Right renal cortex interstitium (tissue), 3 donors: ENCODE data around the gene SPTBN1. TPM values are rescaled to one million over a fixed set of nuclear protein-coding genes. Genes with fewer than 3 reads are reported as not detected.
A peak's percentile ranks its signal among the peaks of the same experiment; 100 is the strongest.
"Not testable (repeated sequence)": the region's sequence is repeated elsewhere in the genome, so short reads cannot be mapped to it uniquely, and the experiment has no call there.

Experiments used
- DNase-seq, 3 donors: peaks; one replicate each; pipeline ENCODE4 v3.0.0-alpha.2; 2013; ENCODE audit warnings: low read depth in 3 of 3, low spot score in 2 of 3
- polyA plus RNA-seq, 3 donors: library from polyadenylated mRNA; unstranded; fragments of 120-200 nt; gene quantifications; one replicate each; pipeline ENCODE4 v1.2.1, GENCODE V29; 2013; ENCODE audit not compliant: insufficient read length in 3 of 3

Gene SPTBN1
- polyA plus RNA-seq, 3 donors, result 222 to 230 (median 225) TPM

- DNase-seq, result no peak
These were observed 41.9 kb downstream of the SPTBN1 start for GRCh38 chr2:54497763-54498680.

DNA sequence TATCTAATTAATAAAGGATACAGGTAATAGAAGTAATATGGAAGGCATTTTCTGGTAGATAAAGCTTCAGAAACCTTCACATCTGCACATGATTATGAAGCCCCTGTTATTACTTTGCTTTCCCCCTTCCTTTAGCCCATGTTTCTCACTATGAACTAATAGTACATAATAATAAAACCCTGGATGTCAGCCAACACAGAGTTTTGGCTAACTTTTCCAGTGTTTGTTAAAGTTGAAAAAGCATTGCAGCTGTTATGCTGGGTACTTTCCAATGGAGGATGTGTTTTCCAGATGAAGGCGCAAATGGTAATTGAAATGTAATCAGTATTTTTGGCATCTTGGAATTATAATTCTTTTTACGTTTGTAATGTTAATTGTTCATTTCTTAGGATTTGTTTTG lies 43.5 kb downstream of the SPTBN1 start:
- peak; percentile 43 to 52 (median 50) for DNase-seq

DNA sequence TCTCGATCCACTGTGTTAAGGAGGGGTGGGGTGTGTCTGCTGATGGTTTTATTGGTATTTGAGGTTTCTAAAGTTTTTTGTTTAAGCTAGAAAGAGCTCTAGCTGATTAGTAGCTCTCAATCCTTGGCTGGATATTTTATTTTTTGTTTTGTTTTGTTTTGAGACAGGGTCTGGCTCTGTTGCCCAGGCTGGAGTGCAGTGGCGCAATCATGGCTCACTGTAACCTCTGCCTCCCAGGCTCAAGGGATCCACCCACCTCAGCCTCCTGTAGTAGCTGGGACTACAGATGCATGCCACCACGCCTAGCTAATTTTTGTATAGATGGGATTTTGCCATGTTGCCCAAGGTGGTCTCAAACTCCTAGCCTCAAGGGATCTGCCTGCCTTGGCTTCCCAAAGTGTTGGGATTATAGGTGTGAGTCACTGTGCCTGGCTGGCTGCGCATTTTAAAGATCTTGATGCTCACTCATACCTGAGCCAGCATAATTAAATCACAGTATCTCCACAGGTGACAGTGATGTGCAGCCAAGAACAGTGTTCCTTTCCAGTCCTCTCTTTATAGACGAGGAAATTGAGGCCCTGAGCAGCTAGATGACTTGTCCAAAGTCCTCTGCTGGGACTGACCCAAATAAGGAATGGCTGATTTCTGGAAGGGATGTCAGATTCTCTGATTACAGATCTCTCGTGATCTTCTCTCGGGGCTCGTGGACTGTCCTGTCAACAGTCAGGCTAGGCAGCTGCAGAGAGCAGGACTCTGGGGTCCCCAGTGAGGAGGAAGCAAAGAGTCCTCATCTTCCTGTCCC lies 44.5 kb downstream of the SPTBN1 start:
- DNase-seq, result no peak

- no peak for DNase-seq
These were observed 46.6 kb downstream of the SPTBN1 start for GRCh38 chr2:54502731-54503130.

GRCh38 chr2:54503192-54503591 lies 47.1 kb downstream of the SPTBN1 start:
- DNase-seq, result no peak

- DNase-seq, result no peak
These were observed 47.7 kb downstream of the SPTBN1 start for GRCh38 chr2:54503828-54504227.

GRCh38 chr2:54504866-54505265 lies 48.7 kb downstream of the SPTBN1 start:
- DNase-seq, result no peak

GRCh38 chr2:54508541-54508940 lies 52.4 kb downstream of the SPTBN1 start:
- no peak for DNase-seq

DNA sequence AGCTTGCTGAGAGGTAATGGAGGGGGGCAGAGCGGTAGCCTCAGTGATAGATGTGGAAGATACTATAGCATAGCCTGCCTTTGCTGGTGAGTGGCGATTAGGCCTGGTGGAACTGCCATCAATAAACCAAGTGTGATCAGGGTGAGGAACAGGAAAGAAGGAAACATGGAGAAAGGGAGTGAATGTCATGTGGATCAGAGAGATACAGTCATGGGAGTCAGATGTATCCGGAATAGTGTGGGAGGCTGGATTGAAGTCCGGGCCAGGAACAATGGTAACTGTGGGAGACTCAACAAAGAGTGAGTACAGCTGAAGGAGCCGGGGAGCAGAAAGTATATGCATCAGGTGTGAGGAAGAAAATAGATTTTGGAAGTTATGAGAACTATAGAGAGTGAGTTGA lies 52.9 kb downstream of the SPTBN1 start:
- DNase-seq, result not testable (repeated sequence)

GRCh38 chr2:54510916-54511315 lies 54.8 kb downstream of the SPTBN1 start:
- DNase-seq, result no peak

- DNase-seq, result no peak
These were observed 56.1 kb downstream of the SPTBN1 start for GRCh38 chr2:54512183-54512582.

- DNase-seq, result no peak
These were observed 56.7 kb downstream of the SPTBN1 start for GRCh38 chr2:54512663-54513362.

DNA sequence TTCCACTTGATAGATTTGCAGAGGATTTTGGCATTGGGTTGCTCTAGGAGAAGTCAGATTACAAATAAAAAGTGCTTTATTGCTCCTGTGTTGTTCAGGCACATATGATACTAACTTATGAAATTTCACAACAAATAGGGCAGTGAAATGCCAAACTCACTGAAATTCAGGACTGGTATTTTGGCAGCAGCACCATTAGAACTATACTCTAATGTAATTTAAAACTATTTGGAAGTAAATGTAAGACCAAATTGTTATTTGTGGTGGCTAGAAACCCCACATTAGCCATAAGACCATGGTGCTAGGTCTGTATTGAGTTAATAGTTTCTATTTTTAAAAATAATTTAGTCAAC lies 57.2 kb downstream of the SPTBN1 start:
- no peak for DNase-seq

- DNase-seq, result no peak
These were observed 58.9 kb downstream of the SPTBN1 start for GRCh38 chr2:54514822-54515569.

DNA sequence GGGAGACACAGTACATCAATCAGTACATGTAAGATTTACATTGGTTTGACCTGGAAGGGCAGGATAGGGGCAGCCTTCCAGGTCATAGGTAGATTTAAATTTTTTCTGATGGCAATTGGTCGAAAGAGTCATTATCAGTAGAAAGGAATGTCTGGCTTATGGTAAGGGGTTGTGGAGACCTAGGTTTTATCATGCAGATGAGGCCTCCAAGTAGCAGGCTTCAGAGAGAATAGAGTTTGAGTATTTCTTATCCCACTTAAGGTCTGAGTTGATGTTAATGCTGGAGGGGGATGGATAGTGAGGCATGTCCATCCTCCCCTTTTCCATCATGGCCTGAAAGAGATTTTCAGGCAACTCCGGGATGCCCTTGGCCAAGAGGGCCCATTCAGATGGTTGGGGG lies 60.7 kb downstream of the SPTBN1 start:
- DNase-seq, result no peak

GRCh38 chr2:54518016-54518415 lies 61.9 kb downstream of the SPTBN1 start:
- DNase-seq, result not testable (repeated sequence)

DNA sequence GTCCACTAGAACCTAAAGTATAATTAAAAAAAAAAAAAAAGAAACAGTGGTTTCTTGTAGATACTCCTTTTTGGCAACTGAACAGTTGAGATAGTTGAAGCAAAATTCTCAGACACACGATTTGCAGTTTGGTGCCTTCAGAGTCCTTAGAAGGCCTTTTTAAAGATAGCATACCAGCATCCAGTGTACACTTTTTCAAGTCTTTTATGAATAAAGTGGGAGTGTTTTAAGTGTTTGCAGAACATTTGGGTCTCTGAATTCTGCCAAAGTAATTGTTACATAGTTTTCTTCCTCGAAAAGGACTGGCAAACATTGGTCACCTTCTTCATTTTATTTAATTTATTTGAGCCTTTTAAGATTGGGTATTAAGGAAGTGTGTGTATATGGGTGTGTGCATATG lies 62.3 kb downstream of the SPTBN1 start:
- no peak for DNase-seq

GRCh38 chr2:54519841-54520459 lies 63.8 kb downstream of the SPTBN1 start:
- no peak for DNase-seq

DNA sequence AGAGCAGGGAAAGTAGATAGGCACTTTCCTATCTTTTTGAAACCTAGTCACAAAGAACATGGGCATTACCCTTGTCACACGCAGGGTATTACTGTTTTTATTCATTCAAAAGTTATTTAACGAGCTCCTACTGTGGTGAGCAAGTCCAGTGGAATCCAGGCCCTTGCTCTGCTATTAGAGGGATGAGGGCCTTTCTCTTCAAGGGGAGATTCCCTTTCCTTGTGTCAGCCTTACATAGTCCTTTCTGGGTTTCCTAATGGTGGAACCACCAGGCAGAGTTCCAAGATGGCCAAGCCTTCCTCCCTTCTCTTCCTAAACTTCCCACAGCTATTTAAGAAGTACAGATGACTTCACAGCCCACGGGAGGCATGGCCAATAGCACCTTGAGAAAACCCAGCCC lies 64.6 kb downstream of the SPTBN1 start:
- DNase-seq, result no peak
